ENCODE results near the gene ABCB8. TPM values are rescaled to one million over a fixed set of nuclear protein-coding genes. Genes with fewer than 3 reads are reported as not detected.

The ABCB8 gene
- total and polyA plus RNA-seq, 2 of the 4 experiments (the other 2 are of a cell fraction): 16.3 to 26.8 TPM

DNA sequence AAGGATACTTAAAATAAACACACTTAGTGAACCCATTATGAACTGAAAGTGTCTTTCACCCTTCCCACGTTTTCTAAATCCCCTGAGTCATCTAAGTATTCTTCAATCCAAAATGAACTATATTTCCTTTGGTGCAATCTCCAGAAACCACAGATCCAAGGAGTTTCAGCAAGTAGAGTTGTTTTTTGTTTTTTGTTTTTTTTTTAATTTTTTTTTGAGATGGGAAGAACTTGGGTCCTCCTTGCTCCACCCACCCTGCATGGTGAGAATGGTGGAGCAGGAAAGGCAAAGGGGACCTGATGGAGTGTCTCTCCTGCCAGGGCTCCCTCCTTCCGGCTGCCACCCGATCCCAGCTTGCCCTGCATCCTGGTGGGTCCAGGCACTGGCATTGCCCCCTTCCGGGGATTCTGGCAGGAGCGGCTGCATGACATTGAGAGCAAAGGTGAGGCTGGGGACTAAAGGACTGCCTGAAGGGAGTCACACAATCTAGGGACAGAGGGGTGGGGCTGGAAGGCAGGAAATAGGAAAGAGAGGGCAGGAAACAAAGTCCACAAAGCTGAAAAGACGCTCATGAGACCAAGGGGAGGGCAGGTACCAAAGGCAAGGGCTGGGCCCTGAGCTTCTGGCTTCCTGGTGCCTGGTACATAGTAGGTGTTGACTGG, 16.1 kb upstream of the ABCB8 start (continued):
- TF ChIP-seq CHD1 (IDR thresholded peaks at IDR 0.05; ENCODE audit: low read depth, low read length): no peak

DNA sequence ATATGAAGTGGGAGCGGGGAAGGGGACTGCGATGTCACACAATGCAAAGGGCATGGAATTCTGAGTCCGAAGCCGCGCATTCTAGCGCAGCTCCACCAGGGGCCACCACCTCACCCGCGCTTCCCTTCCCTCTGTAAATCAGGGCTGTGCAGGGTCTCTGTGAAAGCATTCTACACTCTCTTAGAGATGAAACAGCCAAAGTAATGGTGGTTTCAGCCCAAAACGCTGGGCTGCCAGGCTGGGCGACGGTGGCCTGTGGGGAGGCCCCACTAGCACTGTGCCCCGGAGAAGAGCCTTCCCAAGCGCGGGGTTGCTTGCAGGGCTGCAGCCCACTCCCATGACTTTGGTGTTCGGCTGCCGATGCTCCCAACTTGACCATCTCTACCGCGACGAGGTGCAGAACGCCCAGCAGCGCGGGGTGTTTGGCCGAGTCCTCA, 15.3 kb upstream of the ABCB8 start:
- Histone ChIP-seq H3K9me3 (ENCODE audit: control insufficient read depth, insufficient read depth, low read length) (no peaks in the 10 kb centered on the region), H2AK5ac (ENCODE audit: low read depth, low read length) (no peak overlapping the region), H2AFZ (replicated peaks; ENCODE audit: low read length, poor library complexity) (peak overlapping the region; percentile 77), H3K27ac (ENCODE audit: insufficient read depth, low read length) (no peak overlapping the region), H3K14ac (replicated peaks; ENCODE audit: low read depth, low read length) (no peak overlapping the region), H3K79me1 (ENCODE audit: low read depth in 1 of 2, low read length in 2 of 2) (no peaks in the 10 kb centered on the region), H3K4ac (ENCODE audit: low read depth, low read length) (no peak overlapping the region), H2BK15ac (ENCODE audit: low read depth, low read length) (no peak overlapping the region), H2BK20ac (ENCODE audit: low read depth, low read length) (no peak overlapping the region), H3K4me1 (ENCODE audit: control insufficient read depth, insufficient read depth, low read length) (peaks cover 9% of the 10 kb centered on the region; the same call in 1 of the 2 replicates), H3K23ac (ENCODE audit: low read depth, low read length) (no peak overlapping the region), H3K9ac (ENCODE audit: low read depth, low read length) (no peak overlapping the region), H4K91ac (ENCODE audit: insufficient read depth, low read depth, low read length) (no peak overlapping the region), H3K18ac (ENCODE audit: low read depth, low read length) (no peak overlapping the region), H3K9me1 (ENCODE audit: insufficient read depth, low read length) (no peaks in the 10 kb centered on the region), H3K36me3 (ENCODE audit: control insufficient read depth, insufficient read depth, low read length) (no peaks in the 10 kb centered on the region), H2AK9ac (replicated peaks; ENCODE audit: low read depth, low read length, poor library complexity) (no peak overlapping the region), H3K56ac (ENCODE audit: extremely low read depth, insufficient read depth, low read length) (no peak overlapping the region), H3K27me3 (ENCODE audit: control insufficient read depth, insufficient read depth, low read length) (peaks cover 23% of the 10 kb centered on the region; the same call in 1 of the 2 replicates), H4K8ac (ENCODE audit: low read depth in 2 of 2, low read length in 2 of 2) (no peak overlapping the region), H4K5ac (ENCODE audit: low read depth, low read length) (no peak overlapping the region), H2BK5ac (ENCODE audit: low read depth, low read length, poor library complexity, severe bottlenecking) (no peak overlapping the region), H4K20me1 (ENCODE audit: insufficient read depth, low read length) (no peaks in the 10 kb centered on the region), H3K4me2 (ENCODE audit: low read depth, low read length) (no peak overlapping the region; the same call in 1 of the 2 replicates), H3K4me3 (ENCODE audit: insufficient read depth, low read depth, low read length) (no peak overlapping the region), H2BK120ac (ENCODE audit: low read depth, low read length) (no peak overlapping the region)
- intact Hi-C loops (cut with micrococcal nuclease): loop anchor here (5.0 kb wide), 1 partner anchor 99 kb away; no protein-coding TSS in a partner anchor
- CTCF ChIA-PET: interaction anchor here (1.4 kb wide), 1 partner anchor 15 kb away, joined by 5 read pairs; the partner anchor contains the start of gene ABCB8
- no TSS peak for BruUV-seq (replicated peaks)
- in situ Hi-C loops (cut with MboI; ENCODE audit: low sequenced_read_pairs): no loop called here
- dilution Hi-C loops (cut with HindIII; ENCODE audit: low sequenced_read_pairs, unreplicated experiment): no loop called here
- WGBS, 2 experiments (ENCODE audit: extremely low coverage in 2 of 2, insufficient read length in 1 of 2): 73% methylated on average over 3 of the region's 23 CpGs; no CpG with 5 or more reads in 1 of the 2 experiments
- ATAC-seq (ENCODE audit: low read depth): peak; percentile 46; the same call in 1 of the 2 replicates
- DNase-seq: no peak
- POLR2A ChIA-PET (ENCODE audit: unreplicated experiment): no interaction called here
- TF ChIP-seq FOS (IDR thresholded peaks at IDR 0.05; ENCODE audit: low read depth, low read length): no peak
- no peak for TF ChIP-seq POLR2A (IDR thresholded peaks at IDR 0.05; ENCODE audit: low read depth, low read length)
- TF ChIP-seq RFX5 (IDR thresholded peaks at IDR 0.05; ENCODE audit: low read depth, low read length): no peak
- TF ChIP-seq MXI1 (IDR thresholded peaks at IDR 0.05; ENCODE audit: borderline replicate concordance, low read depth, low read length): no peak
- TF ChIP-seq BHLHE40 (IDR thresholded peaks at IDR 0.05; ENCODE audit: low read depth, low read length): no peak
- TF ChIP-seq, protein P1, sequence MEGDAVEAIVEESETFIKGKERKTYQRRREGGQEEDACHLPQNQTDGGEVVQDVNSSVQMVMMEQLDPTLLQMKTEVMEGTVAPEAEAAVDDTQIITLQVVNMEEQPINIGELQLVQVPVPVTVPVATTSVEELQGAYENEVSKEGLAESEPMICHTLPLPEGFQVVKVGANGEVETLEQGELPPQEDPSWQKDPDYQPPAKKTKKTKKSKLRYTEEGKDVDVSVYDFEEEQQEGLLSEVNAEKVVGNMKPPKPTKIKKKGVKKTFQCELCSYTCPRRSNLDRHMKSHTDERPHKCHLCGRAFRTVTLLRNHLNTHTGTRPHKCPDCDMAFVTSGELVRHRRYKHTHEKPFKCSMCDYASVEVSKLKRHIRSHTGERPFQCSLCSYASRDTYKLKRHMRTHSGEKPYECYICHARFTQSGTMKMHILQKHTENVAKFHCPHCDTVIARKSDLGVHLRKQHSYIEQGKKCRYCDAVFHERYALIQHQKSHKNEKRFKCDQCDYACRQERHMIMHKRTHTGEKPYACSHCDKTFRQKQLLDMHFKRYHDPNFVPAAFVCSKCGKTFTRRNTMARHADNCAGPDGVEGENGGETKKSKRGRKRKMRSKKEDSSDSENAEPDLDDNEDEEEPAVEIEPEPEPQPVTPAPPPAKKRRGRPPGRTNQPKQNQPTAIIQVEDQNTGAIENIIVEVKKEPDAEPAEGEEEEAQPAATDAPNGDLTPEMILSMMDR (conservative IDR thresholded peaks at IDR 0.05; ENCODE audit: low read depth, low read length): peak; percentile 54
- no peak for TF ChIP-seq RCOR1 (IDR thresholded peaks at IDR 0.05; ENCODE audit: insufficient replicate concordance, low read length)
- TF ChIP-seq, protein P2, sequence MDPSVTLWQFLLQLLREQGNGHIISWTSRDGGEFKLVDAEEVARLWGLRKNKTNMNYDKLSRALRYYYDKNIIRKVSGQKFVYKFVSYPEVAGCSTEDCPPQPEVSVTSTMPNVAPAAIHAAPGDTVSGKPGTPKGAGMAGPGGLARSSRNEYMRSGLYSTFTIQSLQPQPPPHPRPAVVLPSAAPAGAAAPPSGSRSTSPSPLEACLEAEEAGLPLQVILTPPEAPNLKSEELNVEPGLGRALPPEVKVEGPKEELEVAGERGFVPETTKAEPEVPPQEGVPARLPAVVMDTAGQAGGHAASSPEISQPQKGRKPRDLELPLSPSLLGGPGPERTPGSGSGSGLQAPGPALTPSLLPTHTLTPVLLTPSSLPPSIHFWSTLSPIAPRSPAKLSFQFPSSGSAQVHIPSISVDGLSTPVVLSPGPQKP (IDR thresholded peaks at IDR 0.05; ENCODE audit: borderline replicate concordance, low read depth, low read length): no peak
- no peak for TF ChIP-seq MAZ (IDR thresholded peaks at IDR 0.05; ENCODE audit: borderline replicate concordance, low read depth, low read length)
- no peak for TF ChIP-seq CHD1 (IDR thresholded peaks at IDR 0.05; ENCODE audit: low read depth, low read length)
- TF ChIP-seq, protein P3, sequence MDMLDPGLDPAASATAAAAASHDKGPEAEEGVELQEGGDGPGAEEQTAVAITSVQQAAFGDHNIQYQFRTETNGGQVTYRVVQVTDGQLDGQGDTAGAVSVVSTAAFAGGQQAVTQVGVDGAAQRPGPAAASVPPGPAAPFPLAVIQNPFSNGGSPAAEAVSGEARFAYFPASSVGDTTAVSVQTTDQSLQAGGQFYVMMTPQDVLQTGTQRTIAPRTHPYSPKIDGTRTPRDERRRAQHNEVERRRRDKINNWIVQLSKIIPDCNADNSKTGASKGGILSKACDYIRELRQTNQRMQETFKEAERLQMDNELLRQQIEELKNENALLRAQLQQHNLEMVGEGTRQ (IDR thresholded peaks at IDR 0.05; ENCODE audit: low read depth, low read length): no peak
- TF ChIP-seq MAFK (IDR thresholded peaks at IDR 0.05; ENCODE audit: low read depth, low read length): no peak
- no peak for TF ChIP-seq NFE2L2 (IDR thresholded peaks at IDR 0.05; ENCODE audit: low read depth, low read length)
